ENCODE data around the gene ALAS1.

ALAS1 gene

DNA sequence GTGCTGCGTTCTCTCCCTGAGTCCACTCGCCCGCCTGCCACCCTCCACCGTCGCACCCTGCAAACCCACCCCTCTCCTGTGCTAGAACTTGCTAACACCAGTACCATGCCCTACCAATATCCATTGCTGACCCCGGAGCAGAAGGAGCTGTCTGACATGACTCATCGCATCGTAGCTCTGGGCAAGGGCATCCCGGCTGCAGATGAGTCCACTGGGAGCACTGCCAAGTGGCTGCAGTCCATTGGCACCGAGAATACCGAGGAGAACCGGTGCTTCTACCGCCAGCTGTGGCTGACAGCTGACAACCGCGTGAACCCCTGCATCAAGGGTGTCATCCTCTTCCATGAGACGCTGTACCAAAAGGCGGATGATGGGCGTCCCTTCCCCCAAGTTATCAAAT, 4.9 kb upstream of the ALAS1 start:
- Histone ChIP-seq H2AFZ (ENCODE audit: low read depth, low read length) (no peak overlapping the region), H3K4me1 (ENCODE audit: low read length) (peaks cover 12% of the 10 kb centered on the region), H3K79me2 (ENCODE audit: low read length) (peaks cover 1% of the 10 kb centered on the region), H3K4me3 (ENCODE audit: low read length) (no peak overlapping the region), H3K4me2 (ENCODE audit: low read length) (no peak overlapping the region), H3K27me3 (ENCODE audit: low read depth, low read length) (no peaks in the 10 kb centered on the region), H3K9ac (ENCODE audit: low read length) (no peak overlapping the region), H3K27ac (ENCODE audit: low read length) (no peak overlapping the region), H3K36me3 (replicated peaks; ENCODE audit: low read depth, low read length) (no peaks in the 10 kb centered on the region), H3K9me3 (ENCODE audit: insufficient read depth, low read length) (no peaks in the 10 kb centered on the region), H4K20me1 (ENCODE audit: insufficient read depth, low read length) (no peaks in the 10 kb centered on the region)
- TF ChIP-seq, protein P1, sequence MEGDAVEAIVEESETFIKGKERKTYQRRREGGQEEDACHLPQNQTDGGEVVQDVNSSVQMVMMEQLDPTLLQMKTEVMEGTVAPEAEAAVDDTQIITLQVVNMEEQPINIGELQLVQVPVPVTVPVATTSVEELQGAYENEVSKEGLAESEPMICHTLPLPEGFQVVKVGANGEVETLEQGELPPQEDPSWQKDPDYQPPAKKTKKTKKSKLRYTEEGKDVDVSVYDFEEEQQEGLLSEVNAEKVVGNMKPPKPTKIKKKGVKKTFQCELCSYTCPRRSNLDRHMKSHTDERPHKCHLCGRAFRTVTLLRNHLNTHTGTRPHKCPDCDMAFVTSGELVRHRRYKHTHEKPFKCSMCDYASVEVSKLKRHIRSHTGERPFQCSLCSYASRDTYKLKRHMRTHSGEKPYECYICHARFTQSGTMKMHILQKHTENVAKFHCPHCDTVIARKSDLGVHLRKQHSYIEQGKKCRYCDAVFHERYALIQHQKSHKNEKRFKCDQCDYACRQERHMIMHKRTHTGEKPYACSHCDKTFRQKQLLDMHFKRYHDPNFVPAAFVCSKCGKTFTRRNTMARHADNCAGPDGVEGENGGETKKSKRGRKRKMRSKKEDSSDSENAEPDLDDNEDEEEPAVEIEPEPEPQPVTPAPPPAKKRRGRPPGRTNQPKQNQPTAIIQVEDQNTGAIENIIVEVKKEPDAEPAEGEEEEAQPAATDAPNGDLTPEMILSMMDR (IDR thresholded peaks at IDR 0.05; ENCODE audit: low read depth, low read length): no peak
- TF ChIP-seq EZH2phosphoT487 (IDR thresholded peaks at IDR 0.05; ENCODE audit: low read depth): no peak

DNA sequence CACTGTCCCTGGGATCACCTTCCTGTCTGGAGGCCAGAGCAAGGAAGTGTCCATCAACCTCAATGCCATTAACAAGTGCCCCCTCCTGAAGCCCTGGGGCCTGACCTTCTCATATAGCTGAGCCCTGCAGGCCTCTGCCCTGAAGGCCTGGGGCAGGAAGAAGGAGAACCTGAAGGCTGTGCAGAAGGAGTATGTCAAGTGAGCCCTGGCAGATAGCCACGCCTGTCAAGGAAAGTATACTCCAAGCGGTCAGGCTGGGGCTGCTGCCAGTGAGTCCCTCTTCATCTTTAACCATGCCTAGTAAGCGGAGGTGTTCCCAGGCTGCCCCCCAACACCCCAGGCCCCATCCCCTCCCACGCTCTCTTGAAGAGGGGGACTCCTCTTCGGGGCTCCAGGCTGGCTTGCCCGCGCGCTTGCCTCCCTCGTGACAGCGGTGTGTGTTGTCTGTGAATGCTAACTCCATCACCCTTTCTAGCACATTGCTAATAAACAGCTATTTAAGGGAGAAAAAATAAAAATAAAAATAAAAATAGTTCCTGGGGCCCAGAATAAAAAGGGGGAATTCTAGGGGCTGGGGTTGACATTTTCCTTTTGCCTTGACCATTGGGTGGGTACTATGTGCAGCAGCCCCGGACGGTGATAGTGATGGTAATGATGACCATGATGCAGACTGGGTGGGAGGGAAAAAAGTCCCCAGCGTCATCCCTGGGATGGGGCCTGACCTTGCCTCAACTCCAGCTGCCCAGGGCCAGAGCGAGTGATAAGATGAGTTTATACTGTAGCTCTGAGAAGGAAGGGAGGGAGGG, 3.3 kb upstream of the ALAS1 start:
- no peak overlapping the region for H3K4me2 ChIP-seq (ENCODE audit: low read length)
- H2AFZ ChIP-seq (ENCODE audit: low read depth, low read length): no peak overlapping the region
- H4K20me1 ChIP-seq (ENCODE audit: insufficient read depth, low read length): no peaks in the 10 kb centered on the region
- H3K27ac ChIP-seq (ENCODE audit: low read length): no peak overlapping the region
- TF ChIP-seq, protein P1 (IDR thresholded peaks at IDR 0.05; ENCODE audit: low read depth, low read length): no peak
- no peak for TF ChIP-seq EZH2phosphoT487 (IDR thresholded peaks at IDR 0.05; ENCODE audit: low read depth)
- no peaks in the 10 kb centered on the region for H3K9me3 ChIP-seq (ENCODE audit: insufficient read depth, low read length)
- H3K4me3 ChIP-seq (ENCODE audit: low read length): no peak overlapping the region
- peaks cover 20% of the 10 kb centered on the region for H3K4me1 ChIP-seq (ENCODE audit: low read length)
- H3K79me2 ChIP-seq (ENCODE audit: low read length): peaks cover 16% of the 10 kb centered on the region
- no peak overlapping the region for H3K9ac ChIP-seq (ENCODE audit: low read length)
- H3K36me3 ChIP-seq (replicated peaks; ENCODE audit: low read depth, low read length): peaks cover 4% of the 10 kb centered on the region
- no peaks in the 10 kb centered on the region for H3K27me3 ChIP-seq (ENCODE audit: low read depth, low read length)

DNA sequence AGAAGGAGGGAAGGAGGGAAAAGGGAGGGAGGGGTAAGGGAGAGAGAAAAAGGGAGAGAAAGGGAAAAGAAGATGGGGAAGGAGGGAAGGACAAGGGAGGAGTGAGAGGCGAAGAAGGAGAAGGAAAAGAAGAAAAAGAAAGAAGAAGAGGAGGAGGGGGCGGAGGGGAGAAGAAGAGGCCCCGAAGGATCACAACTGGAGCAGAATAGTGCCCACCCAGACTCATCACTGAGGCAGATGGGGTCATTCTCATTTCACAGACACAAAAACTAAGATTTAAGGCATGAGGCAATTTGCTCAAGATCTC, 2.7 kb upstream of the ALAS1 start:
- TF ChIP-seq, protein P1 (IDR thresholded peaks at IDR 0.05; ENCODE audit: low read depth, low read length): no peak
- TF ChIP-seq EZH2phosphoT487 (IDR thresholded peaks at IDR 0.05; ENCODE audit: low read depth): no peak
- Histone ChIP-seq H3K4me3 (ENCODE audit: low read length) (no peak overlapping the region), H4K20me1 (ENCODE audit: insufficient read depth, low read length) (no peaks in the 10 kb centered on the region), H3K4me2 (ENCODE audit: low read length) (no peak overlapping the region), H3K9me3 (ENCODE audit: insufficient read depth, low read length) (no peaks in the 10 kb centered on the region), H2AFZ (ENCODE audit: low read depth, low read length) (no peak overlapping the region), H3K27me3 (ENCODE audit: low read depth, low read length) (no peaks in the 10 kb centered on the region), H3K4me1 (ENCODE audit: low read length) (peaks cover 20% of the 10 kb centered on the region), H3K9ac (ENCODE audit: low read length) (no peak overlapping the region), H3K27ac (ENCODE audit: low read length) (no peak overlapping the region), H3K79me2 (ENCODE audit: low read length) (peaks cover 16% of the 10 kb centered on the region), H3K36me3 (replicated peaks; ENCODE audit: low read depth, low read length) (peaks cover 6% of the 10 kb centered on the region)

DNA sequence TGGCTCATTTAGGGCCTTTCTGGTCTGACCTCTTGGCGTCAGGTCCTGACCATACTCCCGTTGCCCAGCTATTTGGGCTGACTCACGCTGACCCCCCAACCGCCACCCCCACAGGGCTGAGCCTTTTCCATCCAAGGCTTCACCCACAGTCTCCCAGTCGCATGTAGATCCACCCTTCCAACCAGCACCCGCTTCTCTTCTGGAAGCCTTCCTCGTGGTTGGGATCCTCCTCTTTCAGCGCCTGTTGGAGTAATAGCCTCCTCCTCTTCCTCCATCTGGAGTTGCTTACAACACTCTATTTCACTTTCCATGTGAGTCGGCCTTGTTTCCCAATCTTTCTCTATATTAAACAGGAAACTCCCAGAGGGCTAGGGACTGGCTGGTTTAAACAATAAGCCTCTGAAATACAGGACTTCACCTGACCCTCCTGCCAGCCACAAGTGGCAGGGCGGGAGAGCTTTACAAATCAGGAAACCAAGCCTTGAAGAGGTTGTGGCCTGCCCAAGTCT, 2.1 kb upstream of the ALAS1 start:
- H3K79me2 ChIP-seq (ENCODE audit: low read length): peaks cover 16% of the 10 kb centered on the region
- H3K4me2 ChIP-seq (ENCODE audit: low read length): no peak overlapping the region
- H3K4me1 ChIP-seq (ENCODE audit: low read length): peaks cover 20% of the 10 kb centered on the region
- no peaks in the 10 kb centered on the region for H3K9me3 ChIP-seq (ENCODE audit: insufficient read depth, low read length)
- H2AFZ ChIP-seq (ENCODE audit: low read depth, low read length): no peak overlapping the region
- H4K20me1 ChIP-seq (ENCODE audit: insufficient read depth, low read length): no peaks in the 10 kb centered on the region
- H3K36me3 ChIP-seq (replicated peaks; ENCODE audit: low read depth, low read length): peaks cover 11% of the 10 kb centered on the region
- H3K27ac ChIP-seq (ENCODE audit: low read length): no peak overlapping the region
- TF ChIP-seq, protein P1 (IDR thresholded peaks at IDR 0.05; ENCODE audit: low read depth, low read length): no peak
- TF ChIP-seq EZH2phosphoT487 (IDR thresholded peaks at IDR 0.05; ENCODE audit: low read depth): no peak
- no peak overlapping the region for H3K4me3 ChIP-seq (ENCODE audit: low read length)
- H3K9ac ChIP-seq (ENCODE audit: low read length): no peak overlapping the region
- no peaks in the 10 kb centered on the region for H3K27me3 ChIP-seq (ENCODE audit: low read depth, low read length)
